ENCODE measurements around the gene STPG4. TPM values are rescaled to one million over a fixed set of nuclear protein-coding genes. Genes with fewer than 3 reads are reported as not detected.

Gene STPG4
- under 1 TPM in 1 of 3 donors, not detected in 2; 0.32 TPM for total RNA-seq

GRCh38 chr2:47155091-47155876 is at the start of gene STPG4:
Gene STPG4 (minus strand): TSS chr2:47155308. CDS start chr2:47155251, 57 bp downstream.
- H3K4me1 ChIP-seq, result no peaks in the 10 kb centered on the region
- peaks cover 6% of the 10 kb centered on the region for H3K36me3 ChIP-seq
- no peak for DNase-seq (ENCODE audit: low spot score in 2 of 2)
- peak within 1 kb of the TSS in 1 of 2 donors; percentile 10 for H3K27ac ChIP-seq
- H3K27me3 ChIP-seq, result no peaks in the 10 kb centered on the region
- TF ChIP-seq CTCF (IDR thresholded peaks at IDR 0.05) (no peak), POLR2AphosphoS5 (IDR thresholded peaks at IDR 0.05) (no peak), POLR2A (IDR thresholded peaks at IDR 0.05) (no peak)
- intact Hi-C loops (cut with DNase I; ENCODE audit: low total_unique reads), result loop anchor here (10.0 kb wide), 1 partner anchor 160 kb away; no protein-coding TSS in a partner anchor
- H3K9me3 ChIP-seq, result no peaks in the 10 kb centered on the region
- H3K4me3 ChIP-seq, result no peak within 1 kb of the TSS

- no peak overlapping the region for H3K27ac ChIP-seq
- H3K4me3 ChIP-seq, result no peak overlapping the region
- no peaks in the 10 kb centered on the region for H3K9me3 ChIP-seq
- TF ChIP-seq POLR2AphosphoS5 (IDR thresholded peaks at IDR 0.05) (no peak), CTCF (IDR thresholded peaks at IDR 0.05) (no peak), POLR2A (IDR thresholded peaks at IDR 0.05) (no peak)
- H3K36me3 ChIP-seq, result no peaks in the 10 kb centered on the region
- H3K4me1 ChIP-seq, result no peaks in the 10 kb centered on the region
- H3K27me3 ChIP-seq, result no peaks in the 10 kb centered on the region
- intact Hi-C loops (cut with DNase I; ENCODE audit: low total_unique reads), result no loop called here
- no peak for DNase-seq (ENCODE audit: low spot score in 2 of 2)
Measured at GRCh38 chr2:47204691-47205090, 49.6 kb upstream of the STPG4 start.

- DNase-seq (ENCODE audit: low spot score in 2 of 2), result no peak
- no peak for TF ChIP-seq POLR2AphosphoS5 (IDR thresholded peaks at IDR 0.05)
- no peak for TF ChIP-seq CTCF (IDR thresholded peaks at IDR 0.05)
- TF ChIP-seq POLR2A (IDR thresholded peaks at IDR 0.05), result no peak
- intact Hi-C loops (cut with DNase I; ENCODE audit: low total_unique reads), result no loop called here
- H3K4me1 ChIP-seq, result no peaks in the 10 kb centered on the region
- no peaks in the 10 kb centered on the region for H3K27me3 ChIP-seq
- H3K9me3 ChIP-seq, result no peaks in the 10 kb centered on the region
- H3K4me3 ChIP-seq, result no peak overlapping the region
- H3K36me3 ChIP-seq, result no peaks in the 10 kb centered on the region
- no peak overlapping the region for H3K27ac ChIP-seq
Measured at GRCh38 chr2:47203995-47204394, 48.9 kb upstream of the STPG4 start.

- TF ChIP-seq POLR2A (IDR thresholded peaks at IDR 0.05), result no peak
- Histone ChIP-seq H3K4me3 (no peak overlapping the region), H3K9me3 (no peaks in the 10 kb centered on the region), H3K4me1 (no peaks in the 10 kb centered on the region), H3K27ac (no peak overlapping the region), H3K27me3 (no peaks in the 10 kb centered on the region), H3K36me3 (no peaks in the 10 kb centered on the region)
- intact Hi-C loops (cut with DNase I; ENCODE audit: low total_unique reads), result no loop called here
- DNase-seq (ENCODE audit: low spot score in 2 of 2), result no peak
Measured at GRCh38 chr2:47201224-47201623, 46.1 kb upstream of the STPG4 start.

- intact Hi-C loops (cut with DNase I; ENCODE audit: low total_unique reads), result no loop called here
- no peaks in the 10 kb centered on the region for H3K9me3 ChIP-seq
- no peaks in the 10 kb centered on the region for H3K36me3 ChIP-seq
- no peaks in the 10 kb centered on the region for H3K27me3 ChIP-seq
- H3K4me1 ChIP-seq, result no peaks in the 10 kb centered on the region
- TF ChIP-seq POLR2AphosphoS5 (IDR thresholded peaks at IDR 0.05) (no peak), CTCF (IDR thresholded peaks at IDR 0.05) (no peak), POLR2A (IDR thresholded peaks at IDR 0.05) (no peak)
- no peak for DNase-seq (ENCODE audit: low spot score in 2 of 2)
- H3K27ac ChIP-seq, result no peak overlapping the region
- H3K4me3 ChIP-seq, result no peak overlapping the region
Measured at GRCh38 chr2:47198985-47199451, 43.9 kb upstream of the STPG4 start.

Measured in breast epithelium (tissue), 4 donors.